Measurements from ENCODE around the gene KCNQ2. TPM values are rescaled to one million over a fixed set of nuclear protein-coding genes. Genes with fewer than 3 reads are reported as not detected.

KCNQ2 gene
- total RNA-seq, 1 experiment from 2014 or later = 86.5 TPM

DNA sequence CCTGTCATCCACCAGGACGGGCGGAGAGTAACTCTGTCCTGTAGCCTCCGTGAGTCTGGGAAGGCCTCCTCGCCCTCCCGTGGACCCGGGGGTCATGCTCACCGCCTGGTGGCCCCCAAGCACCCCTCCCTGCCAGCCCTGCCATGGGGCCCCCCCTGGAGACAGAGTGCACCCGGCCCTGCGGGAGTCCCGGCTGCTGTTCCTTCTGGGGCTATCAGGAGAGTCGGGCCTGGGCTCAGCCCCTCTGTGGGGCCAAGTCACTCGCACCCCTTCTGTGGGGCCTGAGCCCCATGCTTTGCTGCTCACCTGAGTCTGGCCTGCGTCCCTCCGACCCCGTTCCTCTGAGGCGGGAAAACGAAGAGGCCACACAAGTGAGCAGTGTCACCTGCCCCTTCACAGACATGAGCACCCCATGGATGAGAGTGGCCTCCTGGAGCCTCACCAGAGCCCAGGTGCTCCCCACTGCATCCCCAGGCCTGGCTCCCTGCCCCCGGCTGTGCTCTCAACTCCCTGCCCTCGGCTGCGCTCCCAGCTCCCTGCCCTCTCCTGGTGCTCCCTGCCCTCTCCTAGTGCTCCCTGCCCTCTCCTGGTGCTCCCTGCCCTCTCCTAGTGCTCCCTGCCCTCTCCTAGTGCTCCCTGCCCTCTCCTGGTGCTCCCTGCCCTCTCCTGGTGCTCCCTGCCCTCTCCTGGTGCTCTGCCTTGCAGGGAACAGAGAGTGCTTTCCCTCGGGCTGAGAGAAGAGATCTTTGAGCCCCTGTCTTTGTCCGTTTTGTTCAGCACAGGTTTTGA lies 106.7 kb downstream of the KCNQ2 start:
- Histone ChIP-seq H3K4me1 (ENCODE audit: control insufficient read depth in 1 of 2, insufficient read depth in 2 of 2, low read length in 2 of 2) (no peaks in the 10 kb centered on the region), H3K9ac (ENCODE audit: low read length) (no peak overlapping the region), H3K27me3 (ENCODE audit: insufficient read depth, low read length) (no peaks in the 10 kb centered on the region), H3K4me2 (ENCODE audit: low read length) (no peak overlapping the region), H3K27ac (ENCODE audit: low read depth, low read length) (no peak overlapping the region), H2AFZ (ENCODE audit: low read depth, low read length, poor library complexity, severe bottlenecking) (no peak overlapping the region), H4K20me1 (ENCODE audit: insufficient read depth) (no peaks in the 10 kb centered on the region), H3K9me2 (ENCODE audit: insufficient read depth) (no peaks in the 10 kb centered on the region), H3K4me3 (replicated peaks in 1 of 2; ENCODE audit: low read depth in 1 of 2, low read length in 2 of 2) (no peak overlapping the region), H3K9me3 (ENCODE audit: control insufficient read depth in 1 of 2, insufficient read depth in 1 of 2, low read depth in 1 of 2, low read length in 2 of 2) (no peaks in the 10 kb centered on the region), H3K79me2 (ENCODE audit: insufficient read depth, low read length) (no peaks in the 10 kb centered on the region), H3K36me3 (ENCODE audit: control insufficient read depth in 1 of 2, insufficient read depth in 2 of 2, low read length in 2 of 2) (no peaks in the 10 kb centered on the region)
- BruUV-seq (replicated peaks) = no TSS peak
- intact Hi-C loops (cut with micrococcal nuclease) = no loop called here
- DNase-seq (ENCODE audit: low read depth, low spot score) (no peak), ATAC-seq (no peak)
- TF ChIP-seq SP1 (IDR thresholded peaks at IDR 0.05; ENCODE audit: low read depth) (no peak), POLR2AphosphoS5 (IDR thresholded peaks at IDR 0.05; ENCODE audit: low read depth, low read length) (no peak), FOSL1 (IDR thresholded peaks at IDR 0.05; ENCODE audit: low read depth) (no peak), SRF (IDR thresholded peaks at IDR 0.05; ENCODE audit: low read depth) (no peak), YY1 (IDR thresholded peaks at IDR 0.05; ENCODE audit: extremely low read depth, insufficient replicate concordance, low read depth, low read length) (no peak), ATF3 (IDR thresholded peaks at IDR 0.05) (no peak), ZFX (IDR thresholded peaks at IDR 0.05) (no peak), EZH2phosphoT487 (IDR thresholded peaks at IDR 0.05; ENCODE audit: borderline replicate concordance) (no peak), REST (IDR thresholded peaks at IDR 0.05; ENCODE audit: low read depth) (no peak), ELF1 (IDR thresholded peaks at IDR 0.05; ENCODE audit: borderline replicate concordance, low read depth) (no peak)
- TF ChIP-seq, protein P1, sequence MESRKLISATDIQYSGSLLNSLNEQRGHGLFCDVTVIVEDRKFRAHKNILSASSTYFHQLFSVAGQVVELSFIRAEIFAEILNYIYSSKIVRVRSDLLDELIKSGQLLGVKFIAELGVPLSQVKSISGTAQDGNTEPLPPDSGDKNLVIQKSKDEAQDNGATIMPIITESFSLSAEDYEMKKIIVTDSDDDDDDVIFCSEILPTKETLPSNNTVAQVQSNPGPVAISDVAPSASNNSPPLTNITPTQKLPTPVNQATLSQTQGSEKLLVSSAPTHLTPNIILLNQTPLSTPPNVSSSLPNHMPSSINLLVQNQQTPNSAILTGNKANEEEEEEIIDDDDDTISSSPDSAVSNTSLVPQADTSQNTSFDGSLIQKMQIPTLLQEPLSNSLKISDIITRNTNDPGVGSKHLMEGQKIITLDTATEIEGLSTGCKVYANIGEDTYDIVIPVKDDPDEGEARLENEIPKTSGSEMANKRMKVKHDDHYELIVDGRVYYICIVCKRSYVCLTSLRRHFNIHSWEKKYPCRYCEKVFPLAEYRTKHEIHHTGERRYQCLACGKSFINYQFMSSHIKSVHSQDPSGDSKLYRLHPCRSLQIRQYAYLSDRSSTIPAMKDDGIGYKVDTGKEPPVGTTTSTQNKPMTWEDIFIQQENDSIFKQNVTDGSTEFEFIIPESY (IDR thresholded peaks at IDR 0.05; ENCODE audit: extremely low read depth, insufficient replicate concordance, low read length) = no peak
- ChIA-PET POLR2A (no interaction called here), RAD21 (ENCODE audit: low non-redundant PET in 1 of 2, low total read pairs in 2 of 2, uncharacterized antibody in 2 of 2, unreplicated experiment in 2 of 2) (no interaction called here), CTCF (no interaction called here)

Data from HCT116 (cell line).